Myocyte (in vitro differentiated cells): ENCODE results near the gene BCAS1. TPM values are rescaled to one million over a fixed set of nuclear protein-coding genes. Genes with fewer than 3 reads are reported as not detected.
"Not testable (repeated sequence)": the region's sequence is repeated elsewhere in the genome, so short reads cannot be mapped to it uniquely, and the experiment has no call there.

Experiments
- DNase-seq: peaks from one replicate; pipeline ENCODE4 v3.0.0-alpha.2; 2012; ENCODE audit warnings: low read depth
- total RNA-seq: library from RNA; depleted of rRNA; stranded (reverse); fragments of >200 nt; gene quantifications from 2 replicates; pipeline ENCODE4 v1.2.3, GENCODE V29; 2014

Gene BCAS1
- total RNA-seq, 1 donor from 2014 or later, result 5.0 TPM

- no peak for DNase-seq
These were observed 48.8 kb downstream of the BCAS1 start for GRCh38 chr20:54021446-54022235.

DNA sequence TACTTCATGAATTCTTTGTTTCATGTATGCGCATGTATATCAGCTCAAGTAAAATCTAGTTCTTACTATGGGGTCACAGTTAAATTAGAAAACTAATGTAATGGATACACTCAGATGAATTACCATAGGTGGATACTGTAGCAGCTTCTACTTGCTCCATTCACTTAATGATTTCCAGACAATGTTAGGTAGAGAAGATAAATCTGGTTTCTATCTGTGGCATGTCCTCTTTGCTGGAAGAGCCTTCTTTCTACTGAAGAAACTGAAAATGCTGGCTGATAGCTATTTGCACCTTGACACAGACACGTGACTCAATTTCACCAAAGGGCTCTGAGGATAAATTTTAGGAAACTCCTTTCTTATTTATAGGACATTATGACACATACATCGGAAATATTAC, 49.5 kb downstream of the BCAS1 start:
- DNase-seq, result no peak

- no peak for DNase-seq
These were observed 50.0 kb downstream of the BCAS1 start for GRCh38 chr20:54020348-54020747.

DNA sequence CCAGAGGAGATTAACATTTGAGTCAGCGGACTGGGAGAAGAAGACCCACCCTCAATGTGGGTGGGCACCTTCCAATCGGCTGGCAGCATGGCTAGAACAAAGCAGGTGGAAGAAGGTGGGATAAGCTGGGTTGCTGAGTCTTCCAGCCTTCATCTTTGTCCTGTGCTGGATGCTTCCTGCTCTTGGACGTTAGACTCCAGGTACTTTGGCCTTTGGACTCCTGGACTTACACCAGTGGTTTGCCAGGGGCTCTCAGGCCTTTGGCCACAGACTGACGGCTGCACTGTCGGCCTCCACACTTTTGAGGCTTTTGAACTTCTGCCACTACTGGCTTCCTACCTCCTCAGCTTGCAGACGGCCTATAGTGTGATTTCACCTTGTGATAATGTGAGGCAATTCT, 50.8 kb downstream of the BCAS1 start:
- no peak for DNase-seq

- DNase-seq, result no peak
These were observed 51.3 kb downstream of the BCAS1 start for GRCh38 chr20:54019127-54019526.

- no peak for DNase-seq
These were observed 52.5 kb downstream of the BCAS1 start for GRCh38 chr20:54017846-54018245.

DNA sequence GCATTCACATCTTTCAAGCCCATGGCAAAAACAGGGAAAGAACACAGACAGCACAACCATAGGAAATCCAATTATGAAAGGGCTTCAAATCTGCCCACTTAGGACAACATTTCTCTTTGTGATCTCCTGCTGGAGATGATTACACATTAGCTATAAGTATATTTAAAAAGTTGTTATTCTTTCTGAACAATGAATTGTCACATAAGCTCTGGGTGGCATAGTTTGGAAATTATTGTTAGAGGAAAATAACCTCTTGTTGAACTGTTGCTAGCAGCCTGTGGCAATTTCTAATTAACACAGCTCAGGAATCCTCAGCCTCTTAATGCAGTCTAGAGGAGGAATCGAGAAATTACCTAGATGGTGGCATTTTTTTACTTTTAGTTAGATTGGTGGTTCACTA, 54.9 kb downstream of the BCAS1 start:
- DNase-seq, result no peak

GRCh38 chr20:54014293-54014926, 56.0 kb downstream of the BCAS1 start:
- DNase-seq, result no peak

- no peak for DNase-seq
These were observed 56.9 kb downstream of the BCAS1 start for GRCh38 chr20:54013471-54013870.

GRCh38 chr20:54011346-54011745, 59.0 kb downstream of the BCAS1 start:
- DNase-seq, result no peak

DNA sequence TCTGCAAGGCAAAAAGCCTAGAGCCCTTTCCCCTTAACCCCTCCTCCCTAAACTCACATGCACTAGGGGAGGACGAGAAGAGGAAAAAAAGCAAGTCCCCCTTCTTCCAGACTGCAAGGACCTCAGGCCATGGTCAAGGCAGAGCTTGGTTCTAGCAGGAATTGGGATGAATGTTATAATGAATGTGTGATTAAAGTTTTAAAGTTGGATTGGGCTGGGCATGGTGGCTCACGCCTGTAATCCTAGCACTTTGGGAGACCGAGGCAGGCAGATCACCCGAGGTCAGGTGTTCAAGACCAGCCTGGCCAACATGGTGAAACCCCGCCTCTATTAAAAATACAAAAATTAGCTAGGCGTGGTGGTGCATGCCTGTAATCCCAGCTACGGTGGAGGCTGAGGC, 64.2 kb downstream of the BCAS1 start:
- not testable (repeated sequence) for DNase-seq

DNA sequence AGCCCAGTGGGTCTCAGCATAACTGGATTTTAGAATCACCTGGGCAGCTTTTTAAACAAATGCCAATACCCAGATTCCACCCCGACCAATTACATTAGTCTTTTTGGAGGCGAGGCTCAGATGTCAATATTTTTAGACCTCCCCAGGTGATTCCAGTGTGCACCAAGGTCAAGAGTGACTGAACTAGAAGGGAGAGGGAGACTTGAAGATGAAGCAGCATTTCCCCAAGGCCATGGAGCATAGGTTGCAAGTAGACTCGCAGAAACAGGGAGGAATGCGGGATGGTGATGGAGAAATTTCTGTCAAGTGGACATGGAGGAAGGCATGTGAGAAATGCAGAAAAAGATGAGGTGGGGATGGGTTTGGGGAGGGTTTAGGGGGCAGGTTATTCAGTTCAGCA, 64.9 kb downstream of the BCAS1 start:
- DNase-seq, result no peak

DNA sequence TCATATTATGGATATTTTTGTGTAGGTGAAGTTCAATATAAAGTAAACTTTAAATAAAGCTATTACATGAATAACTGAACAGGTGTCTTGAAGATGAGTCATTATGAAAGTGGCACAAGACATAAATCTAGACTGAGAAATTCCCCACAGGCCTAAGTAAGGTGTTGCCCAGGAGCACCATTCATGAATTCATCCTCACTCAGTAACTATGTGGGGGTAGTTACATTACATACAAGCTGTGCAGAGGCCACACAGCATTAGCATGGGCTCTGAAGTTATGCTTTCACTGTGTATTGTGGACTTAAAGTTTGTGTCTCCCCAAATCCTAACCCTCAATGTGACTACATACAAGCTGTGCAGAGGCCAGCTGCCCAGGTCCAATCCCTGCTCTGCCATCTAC, 65.9 kb downstream of the BCAS1 start:
- DNase-seq, result no peak

GRCh38 chr20:54002741-54003140, 67.7 kb downstream of the BCAS1 start:
- no peak for DNase-seq

DNA sequence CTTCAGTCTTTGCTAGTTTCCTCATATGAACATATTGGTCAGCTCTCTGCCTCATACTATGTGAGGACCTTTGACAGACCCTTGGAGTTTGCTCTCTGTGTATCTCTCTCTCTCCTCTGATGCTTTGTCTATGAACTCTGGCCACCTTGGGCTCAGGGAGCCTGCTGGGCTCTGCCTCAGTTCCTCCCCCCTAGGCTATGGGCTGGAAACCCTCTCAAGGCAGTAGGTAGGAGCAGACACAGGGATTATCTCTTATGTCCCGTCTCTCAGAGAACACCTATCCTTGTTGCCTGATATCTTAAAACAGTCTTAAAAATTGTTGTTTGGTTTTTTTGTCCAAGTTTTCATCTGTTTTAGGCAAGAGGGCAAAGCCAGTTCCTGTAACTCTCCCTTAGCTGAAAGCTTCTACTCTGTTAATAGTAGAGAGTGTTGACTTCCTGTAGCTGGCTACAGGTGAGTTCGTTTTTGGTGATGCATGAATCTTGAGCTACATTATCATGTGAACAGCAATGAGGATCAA, 68.3 kb downstream of the BCAS1 start:
- DNase-seq, result no peak

- DNase-seq, result no peak
These were observed 69.5 kb downstream of the BCAS1 start for GRCh38 chr20:54000914-54001313.

DNA sequence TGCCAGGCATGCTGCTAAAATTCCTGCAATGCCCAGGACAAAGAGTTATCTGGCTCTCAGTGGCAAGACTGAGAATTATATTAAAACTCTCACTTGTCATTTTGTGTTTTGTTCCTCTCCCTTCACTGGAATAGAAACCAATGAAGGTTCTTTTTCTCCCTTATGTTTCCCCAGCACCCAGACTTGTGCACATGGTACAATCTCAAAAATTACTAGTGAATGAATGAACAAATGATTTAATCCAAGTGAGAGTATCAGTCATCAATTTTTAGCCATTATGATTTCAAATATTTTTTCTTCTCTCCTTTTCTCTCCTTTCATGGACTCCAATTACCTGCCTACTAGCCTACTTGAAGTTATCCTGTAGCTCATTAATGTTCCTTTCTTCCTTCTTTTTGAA, 70.1 kb downstream of the BCAS1 start:
- DNase-seq, result no peak

- no peak for DNase-seq
These were observed 71.3 kb downstream of the BCAS1 start for GRCh38 chr20:53999077-53999476.

- DNase-seq, result no peak
These were observed 73.6 kb downstream of the BCAS1 start for GRCh38 chr20:53996584-53997486.

- DNase-seq, result peak; percentile 45
These were observed 74.4 kb downstream of the BCAS1 start for GRCh38 chr20:53995949-53996348.

DNA sequence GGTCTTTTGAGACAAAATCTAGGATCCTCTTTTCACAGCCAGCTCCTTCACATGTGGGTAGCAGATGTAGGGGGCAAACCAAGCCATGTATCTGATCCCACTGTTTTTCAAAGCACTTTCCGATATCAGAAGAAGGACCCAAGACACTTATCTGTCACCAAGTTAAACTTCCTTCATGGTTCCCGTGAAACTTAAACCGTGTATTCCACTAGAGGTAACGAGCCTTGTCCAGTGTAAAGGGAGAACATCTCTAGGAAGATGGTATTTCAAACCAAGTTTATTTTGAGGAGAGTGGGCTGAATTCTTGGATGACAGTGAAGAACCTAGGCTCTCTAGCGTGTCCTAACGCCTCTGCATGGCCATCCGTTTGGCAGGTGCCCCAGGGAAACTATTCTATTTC, 76.3 kb downstream of the BCAS1 start:
- no peak for DNase-seq

DNA sequence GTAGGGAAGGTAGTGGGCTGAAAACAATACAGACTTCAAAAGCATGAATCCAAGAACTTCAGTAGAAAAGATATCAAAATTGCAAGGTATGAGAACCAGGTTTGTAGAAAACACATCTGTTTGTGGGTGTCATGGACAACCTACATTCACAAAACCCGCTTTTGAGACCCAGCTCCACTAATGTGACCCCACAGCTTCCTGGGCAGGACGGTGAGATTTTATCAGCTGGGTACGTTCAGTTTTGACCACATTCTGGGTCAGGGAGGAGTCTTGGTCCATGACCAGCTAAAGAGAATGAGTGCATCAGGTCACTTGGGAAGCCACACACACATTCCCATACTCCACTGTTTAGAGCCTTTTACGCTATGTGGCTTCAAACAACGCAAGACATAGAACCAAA, 77.1 kb downstream of the BCAS1 start:
- no peak for DNase-seq
